SKM-1 treated with dmso at 0.1 percent for 144 hours (cell line): Measurements from ENCODE around the gene PODXL2.

ENCODE experiments used
- DNase-seq: peaks from one replicate; lab custom pipeline; 2025; ENCODE audit not compliant: unreplicated experiment; lab: John Stamatoyannopoulos, UW

Gene PODXL2

DNA sequence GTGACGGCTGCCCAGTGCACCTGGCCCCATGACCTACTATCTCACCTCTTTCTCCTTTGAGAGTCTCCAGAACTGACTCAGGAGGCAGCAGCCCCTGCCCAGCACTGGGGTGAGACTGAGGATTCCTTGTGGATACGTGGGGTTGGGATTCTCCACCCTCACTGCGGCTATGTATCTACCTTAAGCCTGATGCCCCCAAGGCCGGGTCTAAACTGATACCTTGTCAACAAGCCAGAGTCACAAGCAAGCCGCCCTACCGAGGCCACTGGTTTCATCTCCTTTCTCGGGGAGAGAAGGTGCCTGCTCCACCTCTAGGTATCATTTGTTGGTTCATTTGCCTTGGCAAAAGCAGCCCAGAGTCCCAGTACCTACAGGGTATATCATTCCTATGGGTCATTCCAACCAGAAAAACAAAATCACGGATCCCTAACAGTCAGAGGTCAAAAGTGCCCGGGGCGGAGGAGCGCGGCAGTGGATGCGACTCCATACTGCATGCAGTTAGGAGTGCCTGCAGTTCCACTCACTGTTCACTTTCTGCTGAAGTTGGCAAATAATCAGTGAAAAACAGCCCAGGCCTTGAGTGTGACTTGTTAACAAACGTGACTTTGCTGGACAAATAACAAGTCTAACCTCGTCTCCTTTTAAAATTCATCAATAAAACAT is 91.3 kb downstream of the PODXL2 start:
- DNase-seq = no peak

DNA sequence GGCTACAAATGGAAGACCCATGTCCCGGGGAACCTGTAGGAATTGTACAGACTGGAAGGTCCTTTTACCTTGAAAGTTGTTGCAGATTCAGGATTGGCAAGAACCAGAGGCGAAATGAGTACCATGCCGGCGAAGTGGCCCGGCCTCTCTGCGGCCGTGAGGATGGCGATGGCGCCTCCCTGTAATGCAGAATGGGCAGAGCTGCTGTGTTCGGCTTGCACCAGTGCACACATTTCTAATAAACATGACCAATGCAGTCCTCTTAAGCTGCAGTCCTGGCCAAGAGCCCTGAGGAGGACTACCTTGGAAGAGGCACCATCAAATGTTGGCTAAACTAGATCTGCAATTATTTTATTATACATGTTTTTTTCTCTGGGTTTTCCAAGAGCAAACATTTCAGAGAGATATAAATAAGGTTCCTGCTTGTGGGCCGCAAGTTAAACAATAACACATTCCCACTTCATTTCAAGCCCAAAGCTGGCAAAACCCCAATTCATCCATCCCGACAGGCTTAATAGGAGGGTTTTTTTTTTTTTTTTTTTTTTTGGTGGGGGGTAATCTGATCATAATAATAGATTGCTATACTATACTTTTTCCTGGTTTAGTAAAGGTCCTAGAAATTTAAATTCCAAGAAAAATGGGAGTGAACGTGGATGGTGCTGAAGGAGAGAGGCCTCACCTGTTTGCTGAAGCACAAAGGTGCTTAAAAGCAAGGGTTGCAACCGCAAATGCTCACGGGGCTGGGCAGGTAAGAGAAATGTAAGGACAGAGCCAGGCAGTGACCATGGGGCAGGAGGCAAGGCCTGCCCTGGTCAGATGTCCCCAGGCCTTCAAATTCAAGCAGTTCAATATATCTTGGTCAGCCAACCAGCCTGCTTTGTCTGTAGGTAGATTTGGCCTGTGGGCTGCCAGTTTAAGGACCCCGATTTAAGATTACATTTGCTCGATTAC is 92.3 kb downstream of the PODXL2 start:
- DNase-seq = no peak

DNA sequence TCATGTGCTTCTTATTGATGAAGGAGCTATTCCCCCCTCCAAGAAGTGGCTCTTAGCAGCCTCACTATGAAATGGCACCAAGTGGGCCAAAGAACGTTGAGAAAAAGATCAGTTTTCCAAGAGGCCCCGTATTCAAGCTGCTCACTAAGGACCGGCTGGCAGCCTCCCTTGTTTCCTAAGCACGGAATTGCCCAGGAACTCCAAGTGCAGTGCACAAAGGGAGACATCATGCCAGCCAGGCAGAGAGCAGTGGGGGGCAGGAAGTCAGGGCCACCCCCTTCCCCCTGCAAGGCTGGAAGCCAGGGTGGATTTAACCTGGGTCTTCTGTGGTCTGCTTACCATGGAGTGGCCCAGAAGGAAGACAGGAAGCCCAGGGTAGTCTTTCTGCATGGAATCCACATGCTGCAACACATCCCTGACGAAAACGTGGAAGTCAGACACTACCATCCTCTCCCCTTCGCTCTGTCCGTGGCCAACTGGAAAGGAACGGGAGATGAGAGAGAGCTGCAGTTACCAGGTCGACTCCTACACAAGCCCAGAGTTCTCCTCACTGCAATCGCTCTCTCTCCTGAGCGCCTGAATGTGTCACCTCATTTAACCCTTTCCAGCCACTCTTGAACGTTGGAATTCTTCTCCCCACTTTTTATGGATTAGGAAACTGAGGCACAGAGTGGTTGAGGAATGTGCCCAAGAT is 93.3 kb downstream of the PODXL2 start:
- no peak for DNase-seq
